Aorta (tissue), 5 donors: ENCODE results near the gene AGBL1. TPM values are rescaled to one million over a fixed set of nuclear protein-coding genes. Genes with fewer than 3 reads are reported as not detected.

ENCODE experiments used
- ATAC-seq: fragments of 200-7000 bp; cut with Tn5 transposase; one replicate; pipeline ENCODE4 v1.9.1; 2022; ENCODE audit warnings: moderate library complexity; ENCODE audit not compliant: low FRiP score
- DNase-seq, 2 donors: peaks; one replicate each; pipeline ENCODE4 v3.0.0-alpha.2; 2020
- H3K27ac ChIP-seq, 2 donors: one replicate each; pipeline ENCODE4 v1.5.1; 2013; ENCODE audit warnings: low read length in 2 of 2, mild to moderate bottlenecking in 2 of 2, moderate library complexity in 2 of 2, control low read depth in 1 of 2, inconsistent platforms in 1 of 2, low read depth in 1 of 2
- H3K27me3 ChIP-seq, 2 donors: one replicate each; pipeline ENCODE4 v1.6.1; 2013; ENCODE audit warnings: control low read depth in 1 of 2, low read length in 1 of 2, mild to moderate bottlenecking in 1 of 2, moderate library complexity in 1 of 2; ENCODE audit not compliant: insufficient read depth in 2 of 2, control insufficient read depth in 1 of 2
- H3K36me3 ChIP-seq, 2 donors: one replicate each; pipeline ENCODE4 v1.6.1; 2013; ENCODE audit warnings: control low read depth in 1 of 2, low read length in 1 of 2, mild to moderate bottlenecking in 1 of 2; ENCODE audit not compliant: insufficient read depth in 2 of 2, control insufficient read depth in 1 of 2
- H3K4me1 ChIP-seq, 2 donors: one replicate each; pipeline ENCODE4 v1.6.1; 2013; ENCODE audit warnings: low read length in 2 of 2, control low read depth in 1 of 2, mild to moderate bottlenecking in 1 of 2, moderate library complexity in 1 of 2; ENCODE audit not compliant: insufficient read depth in 2 of 2, control insufficient read depth in 1 of 2
- H3K4me3 ChIP-seq, 2 donors: one replicate each; pipeline ENCODE4 v1.5.1; 2013; ENCODE audit warnings: low read length in 2 of 2, control low read depth in 1 of 2, mild to moderate bottlenecking in 1 of 2
- H3K9me3 ChIP-seq: one replicate; pipeline ENCODE4 v1.6.1; 2013; ENCODE audit warnings: mild to moderate bottlenecking, low read length; ENCODE audit not compliant: control insufficient read depth
- WGBS, 2 donors: extraction: QIAGEN DNeasy Blood & Tissue Kit; methylation state at CpG; one replicate each; pipeline ENCODE4 v1.1.7; 2013; 5-methylcytosine and 5-hydroxymethylcytosine counted together
- intact Hi-C, 2 donors: fragments of 100-400 bp; cut with DNase I; formaldehyde crosslinking; loops; one replicate each; pipeline versions ENCODE4 v1.14.2 to v1.15.0; 2022
- polyA plus RNA-seq, 2 donors: library from polyadenylated mRNA; stranded (reverse); fragments of 200-250 nt; gene quantifications; one replicate each; pipeline ENCODE4 v1.2.3, GENCODE V29; 2013
- total RNA-seq, 2 donors: library from RNA; stranded (reverse); fragmentation: NEBNext Ultra II Directional; extraction: Animal tissue kit (Norgen Biotek cat#: 25700); gene quantifications; one replicate each; pipeline ENCODE4 v1.2.1, GENCODE V29; 2021
- donor health status: healthy with polysubstance abuse.
- donor health status: Bipolar disorder and iron deficiency.
- donor health status: DM: no; HTN: no; CAD: no.
- donor health status: DM: no; HTN: no; CAD: no.
- donor health status: DM: yes; HTN: yes; CAD: no.

Gene AGBL1
- total and polyA plus RNA-seq, 4 donors: 0.21 TPM; not detected in 3

GRCh38 chr15:86235667-86236066 is 156.0 kb downstream of the AGBL1 start:
- WGBS, 2 donors: 68 to 83% methylated on average over 3 of the region's 3 CpGs
- intact Hi-C loops: no loop called here
- ATAC-seq: no peak

GRCh38 chr15:86236356-86237110 is 156.9 kb downstream of the AGBL1 start:
- Histone ChIP-seq H3K27ac (no peak overlapping the region), H3K36me3 (no peaks in the 10 kb centered on the region), H3K27me3 (peaks cover 0 to 4% of the 10 kb centered on the region in 2 donors), H3K4me1 (no peaks in the 10 kb centered on the region), H3K4me3 (no peak overlapping the region), H3K9me3 (peaks cover 2% of the 10 kb centered on the region)
- intact Hi-C loops: no loop called here
- DNase-seq: no peak
- 19 to 26% methylated on average over 11 to 15 of the region's 15 CpGs for WGBS, 2 donors
- ATAC-seq: no peak

More at GRCh38 chr15:86235667-86236066, 156.0 kb downstream of the AGBL1 start:
- no peaks in the 10 kb centered on the region for H3K9me3 ChIP-seq
- H3K4me1 ChIP-seq: no peaks in the 10 kb centered on the region
- H3K4me3 ChIP-seq: no peak overlapping the region
- H3K27me3 ChIP-seq: peaks cover 0 to 4% of the 10 kb centered on the region in 2 donors
- no peak for DNase-seq
- no peaks in the 10 kb centered on the region for H3K36me3 ChIP-seq
- no peak overlapping the region for H3K27ac ChIP-seq

GRCh38 chr15:86237111-86237500 is 157.4 kb downstream of the AGBL1 start:
- H3K27ac ChIP-seq: no peak overlapping the region
- intact Hi-C loops: no loop called here
- no peak for ATAC-seq
- H3K9me3 ChIP-seq: peaks cover 2% of the 10 kb centered on the region
- WGBS, 2 donors: 56% methylated on average over 5 of the region's 5 CpGs
- no peak overlapping the region for H3K4me3 ChIP-seq
- no peak for DNase-seq
- H3K4me1 ChIP-seq: no peaks in the 10 kb centered on the region
- H3K36me3 ChIP-seq: no peaks in the 10 kb centered on the region
- peaks cover 0 to 4% of the 10 kb centered on the region in 2 donors for H3K27me3 ChIP-seq

- no peaks in the 10 kb centered on the region for H3K4me1 ChIP-seq
- no peak overlapping the region for H3K4me3 ChIP-seq
- DNase-seq: no peak
- intact Hi-C loops: no loop called here
- no peak for ATAC-seq
- H3K9me3 ChIP-seq: no peaks in the 10 kb centered on the region
- H3K36me3 ChIP-seq: no peaks in the 10 kb centered on the region
- WGBS, 2 donors: 73 to 78% methylated on average over 15 of the region's 15 CpGs
- H3K27ac ChIP-seq: no peak overlapping the region
- H3K27me3 ChIP-seq: no peaks in the 10 kb centered on the region
These were observed 167.7 kb downstream of the AGBL1 start for GRCh38 chr15:86247249-86247955.

GRCh38 chr15:86255247-86255646 is 175.6 kb downstream of the AGBL1 start:
- H3K4me3 ChIP-seq: no peak overlapping the region
- no peak for DNase-seq
- H3K27me3 ChIP-seq: no peaks in the 10 kb centered on the region
- peaks cover 2% of the 10 kb centered on the region for H3K9me3 ChIP-seq
- H3K36me3 ChIP-seq: no peaks in the 10 kb centered on the region
- no peak for ATAC-seq
- WGBS, 2 donors: 69% methylated on average over 2 of the region's 2 CpGs
- H3K4me1 ChIP-seq: no peaks in the 10 kb centered on the region
- intact Hi-C loops: no loop called here
- no peak overlapping the region for H3K27ac ChIP-seq

- DNase-seq (no peak), ATAC-seq (no peak)
- Histone ChIP-seq H3K9me3 (peaks cover 2% of the 10 kb centered on the region), H3K4me1 (no peaks in the 10 kb centered on the region), H3K36me3 (no peaks in the 10 kb centered on the region), H3K27me3 (no peaks in the 10 kb centered on the region), H3K27ac (no peak overlapping the region), H3K4me3 (no peak overlapping the region)
- WGBS, 2 donors: 77% methylated on average over 6 of the region's 6 CpGs
- intact Hi-C loops: no loop called here
These were observed 177.0 kb downstream of the AGBL1 start for GRCh38 chr15:86256628-86257027.

GRCh38 chr15:86259589-86259988 is 179.9 kb downstream of the AGBL1 start:
- H3K27ac ChIP-seq: no peak overlapping the region
- no peak for DNase-seq
- peaks cover 0 to 1% of the 10 kb centered on the region in 2 donors for H3K27me3 ChIP-seq
- no peaks in the 10 kb centered on the region for H3K4me1 ChIP-seq
- no peaks in the 10 kb centered on the region for H3K36me3 ChIP-seq
- intact Hi-C loops: no loop called here
- ATAC-seq: no peak
- 15 to 23% methylated on average over 5 of the region's 5 CpGs for WGBS, 2 donors
- peaks cover 2% of the 10 kb centered on the region for H3K9me3 ChIP-seq
- H3K4me3 ChIP-seq: no peak overlapping the region

- no peaks in the 10 kb centered on the region for H3K4me1 ChIP-seq
- 80 to 86% methylated on average over 2 of the region's 2 CpGs for WGBS, 2 donors
- DNase-seq (no peak), ATAC-seq (no peak)
- intact Hi-C loops: no loop called here
- no peak overlapping the region for H3K4me3 ChIP-seq
- peaks cover 0 to 1% of the 10 kb centered on the region in 2 donors for H3K27me3 ChIP-seq
- no peak overlapping the region for H3K27ac ChIP-seq
- no peaks in the 10 kb centered on the region for H3K36me3 ChIP-seq
- no peaks in the 10 kb centered on the region for H3K9me3 ChIP-seq
These were observed 183.6 kb downstream of the AGBL1 start for GRCh38 chr15:86263230-86263629.
